IMR-90 (cell line): ENCODE data around the gene PLBD2. TPM values are rescaled to one million over a fixed set of nuclear protein-coding genes. Genes with fewer than 3 reads are reported as not detected.

Source experiments
- ATAC-seq: fragments of 200-7000 bp; cut with Tn5 transposase; 2 replicates; pipeline ENCODE4 v1.9.1; 2020; ENCODE audit warnings: low read depth, mild to moderate bottlenecking, moderate library complexity
- BruUV-seq: library from RNA; stranded (reverse); fragments of 400-500 nt; replicated peaks from 2 replicates; lab custom pipeline; 2021; lab: Mats Ljungman, UMichigan
- CTCF ChIA-PET: fragments of 300-600 bp; formaldehyde crosslinking; extraction: SDS; loops from one replicate; lab custom pipeline; 2021; ENCODE audit warnings: antibody characterized with exemption; lab: Yijun Ruan, JAX
- POLR2A ChIA-PET: fragments of 300-600 bp; sonication (Branson Sonifier 250); formaldehyde crosslinking; loops from one replicate; lab custom pipeline; 2022; ENCODE audit warnings: antibody characterized with exemption; ENCODE audit not compliant: unreplicated experiment; lab: Charles Lee
- DNase-seq: peaks from one replicate; pipeline ENCODE4 v3.0.0; 2013
- H2AFZ ChIP-seq: replicated peaks from 2 replicates; pipeline ENCODE3; 2013; ENCODE audit warnings: low read length, mild to moderate bottlenecking; ENCODE audit not compliant: poor library complexity
- H2AK5ac ChIP-seq: 2 replicates; pipeline ENCODE4 v1.6.1; 2013; ENCODE audit warnings: low read depth, low read length, inconsistent platforms
- H2AK9ac ChIP-seq: replicated peaks from 2 replicates; pipeline ENCODE3; 2013; ENCODE audit warnings: mild to moderate bottlenecking, low read depth, low read length, moderate library complexity; ENCODE audit not compliant: poor library complexity
- H2BK120ac ChIP-seq: 2 replicates; pipeline ENCODE4 v1.6.1; 2013; ENCODE audit warnings: low read depth, low read length, inconsistent platforms
- H2BK15ac ChIP-seq: 3 replicates; pipeline ENCODE4 v1.6.1; 2013; ENCODE audit warnings: low read depth, low read length, inconsistent platforms
- H2BK20ac ChIP-seq: 2 replicates; pipeline ENCODE4 v1.6.1; 2013; ENCODE audit warnings: low read depth, mild to moderate bottlenecking, inconsistent platforms, low read length, moderate library complexity
- H2BK5ac ChIP-seq: 2 replicates; pipeline ENCODE4 v1.6.1; 2013; ENCODE audit warnings: mild to moderate bottlenecking, low read depth, low read length, inconsistent platforms; ENCODE audit not compliant: poor library complexity, severe bottlenecking
- H3K14ac ChIP-seq: replicated peaks from 2 replicates; pipeline ENCODE4 v1.6.1; 2013; ENCODE audit warnings: low read depth, low read length, inconsistent platforms
- H3K18ac ChIP-seq: 2 replicates; pipeline ENCODE4 v1.6.1; 2013; ENCODE audit warnings: low read depth, low read length, control low read depth
- H3K23ac ChIP-seq: 2 replicates; pipeline ENCODE4 v1.6.1; 2013; ENCODE audit warnings: low read depth, low read length, inconsistent platforms
- H3K27ac ChIP-seq: 2 replicates; pipeline ENCODE4 v1.5.1; 2013; ENCODE audit warnings: mild to moderate bottlenecking, control low read depth, low read length; ENCODE audit not compliant: insufficient read depth
- H3K27me3 ChIP-seq: 2 replicates; pipeline ENCODE4 v1.6.1; 2013; ENCODE audit warnings: low read length; ENCODE audit not compliant: control insufficient read depth, insufficient read depth
- H3K36me3 ChIP-seq: 2 replicates; pipeline ENCODE4 v1.6.1; 2013; ENCODE audit warnings: low read length, mixed read lengths; ENCODE audit not compliant: control insufficient read depth, insufficient read depth
- H3K4ac ChIP-seq: 2 replicates; pipeline ENCODE4 v1.6.1; 2013; ENCODE audit warnings: low read depth, low read length, inconsistent platforms
- H3K4me1 ChIP-seq: 2 replicates; pipeline ENCODE4 v1.6.1; 2013; ENCODE audit warnings: low read length, mixed read lengths; ENCODE audit not compliant: control insufficient read depth, insufficient read depth
- H3K4me2 ChIP-seq: 2 replicates; pipeline ENCODE4 v1.6.1; 2013; ENCODE audit warnings: low read depth, mild to moderate bottlenecking, control low read depth, low read length, moderate library complexity
- H3K4me3 ChIP-seq: 2 replicates; pipeline ENCODE4 v1.5.1; 2013; ENCODE audit warnings: low read depth, mild to moderate bottlenecking, control low read depth, low read length, moderate library complexity; ENCODE audit not compliant: insufficient read depth
- H3K56ac ChIP-seq: 2 replicates; pipeline ENCODE4 v1.6.1; 2013; ENCODE audit warnings: low read length, inconsistent platforms; ENCODE audit not compliant: insufficient read depth; ENCODE audit errors: extremely low read depth
- H3K79me1 ChIP-seq, 2 experiments: 2 replicates each; pipeline ENCODE4 v1.6.1; 2013; ENCODE audit warnings: low read length in 2 of 2, inconsistent platforms in 1 of 2, low read depth in 1 of 2
- H3K9ac ChIP-seq: 2 replicates; pipeline ENCODE4 v1.6.1; 2013; ENCODE audit warnings: low read depth, low read length, control low read depth
- H3K9me1 ChIP-seq: 2 replicates; pipeline ENCODE4 v1.6.1; 2013; ENCODE audit warnings: low read length, inconsistent platforms; ENCODE audit not compliant: insufficient read depth
- H3K9me3 ChIP-seq: 2 replicates; pipeline ENCODE4 v1.6.1; 2013; ENCODE audit warnings: low read length; ENCODE audit not compliant: control insufficient read depth, insufficient read depth
- H4K20me1 ChIP-seq: 2 replicates; pipeline ENCODE4 v1.6.1; 2013; ENCODE audit warnings: low read length, inconsistent platforms; ENCODE audit not compliant: insufficient read depth
- H4K5ac ChIP-seq: 2 replicates; pipeline ENCODE4 v1.6.1; 2013; ENCODE audit warnings: mild to moderate bottlenecking, low read depth, low read length, control low read depth
- H4K8ac ChIP-seq, 2 experiments: 2 replicates each; pipeline ENCODE4 v1.6.1; 2013; ENCODE audit warnings: low read depth in 2 of 2, low read length in 2 of 2, control low read depth in 1 of 2, inconsistent platforms in 1 of 2
- H4K91ac ChIP-seq: 2 replicates; pipeline ENCODE4 v1.6.1; 2013; ENCODE audit warnings: low read depth, low read length, inconsistent platforms; ENCODE audit not compliant: insufficient read depth
- CEBPB ChIP-seq: IDR thresholded peaks from 2 replicates; pipeline ENCODE4 v1.6.1; 2012; ENCODE audit warnings: low read depth, low read length, improper control_type of control experiment
- FOS ChIP-seq: fragments of 150-350 bp; IDR thresholded peaks from 2 replicates; pipeline ENCODE4 v1.6.1; 2016; ENCODE audit warnings: low read depth, low read length
- MAZ ChIP-seq: IDR thresholded peaks from 2 replicates; pipeline ENCODE4 v1.6.1; 2012; ENCODE audit warnings: low read depth, mild to moderate bottlenecking, low read length, improper control_type of control experiment, moderate library complexity, borderline replicate concordance
- POLR2A ChIP-seq: IDR thresholded peaks from 2 replicates; pipeline ENCODE4 v1.6.1; 2012; ENCODE audit warnings: mild to moderate bottlenecking, low read depth, low read length
- RFX5 ChIP-seq: IDR thresholded peaks from 2 replicates; pipeline ENCODE4 v1.8.0; 2012; ENCODE audit warnings: low read depth, mild to moderate bottlenecking, low read length, moderate library complexity
- SMC3 ChIP-seq: fragments of 150-350 bp; IDR thresholded peaks from 2 replicates; pipeline ENCODE4 v1.6.1; 2016; ENCODE audit warnings: low read depth, mild to moderate bottlenecking, antibody characterized with exemption, low read length, moderate library complexity
- WGBS, 2 experiments: methylation state at CpG; one replicate each; pipeline versions ENCODE4 v1.1.5 to v1.1.7; 2013; ENCODE audit warnings: missing lambda C conversion rate in 2 of 2; ENCODE audit not compliant: insufficient read length in 1 of 2; ENCODE audit errors: extremely low coverage in 2 of 2; 5-methylcytosine and 5-hydroxymethylcytosine counted together
- dilution Hi-C: fragments of 300-500 bp; cut with HindIII; formaldehyde crosslinking; loops from one replicate; pipeline ENCODE4 v1.14.3; 2018; ENCODE audit warnings: low sequenced_read_pairs; ENCODE audit not compliant: unreplicated experiment
- in situ Hi-C: fragments of 300-500 bp; cut with MboI; formaldehyde crosslinking; loops from 3 replicates; pipeline ENCODE4 v1.14.3; 2019; ENCODE audit warnings: low sequenced_read_pairs, inconsistent platforms, mixed read lengths
- intact Hi-C: fragments of 100-400 bp; cut with micrococcal nuclease; formaldehyde crosslinking; loops from 2 replicates; pipeline ENCODE4 v1.10.0; 2022
- polyA plus RNA-seq, 3 experiments: library from polyadenylated mRNA; depleted of rRNA; stranded (reverse); fragments of >200 nt; gene quantifications; 2 replicates each; pipeline ENCODE4 v1.2.3, GENCODE V29; 2012; ENCODE audit warnings: low replicate concordance in 1 of 3
- total RNA-seq: library from RNA; depleted of rRNA; stranded (reverse); fragments of >200 nt; gene quantifications from 2 replicates; pipeline ENCODE4 v1.2.3, GENCODE V29; 2012

The PLBD2 gene
- total and polyA plus RNA-seq, 2 of the 4 experiments (the other 2 are of a cell fraction), result 7.3 to 44.5 TPM

DNA sequence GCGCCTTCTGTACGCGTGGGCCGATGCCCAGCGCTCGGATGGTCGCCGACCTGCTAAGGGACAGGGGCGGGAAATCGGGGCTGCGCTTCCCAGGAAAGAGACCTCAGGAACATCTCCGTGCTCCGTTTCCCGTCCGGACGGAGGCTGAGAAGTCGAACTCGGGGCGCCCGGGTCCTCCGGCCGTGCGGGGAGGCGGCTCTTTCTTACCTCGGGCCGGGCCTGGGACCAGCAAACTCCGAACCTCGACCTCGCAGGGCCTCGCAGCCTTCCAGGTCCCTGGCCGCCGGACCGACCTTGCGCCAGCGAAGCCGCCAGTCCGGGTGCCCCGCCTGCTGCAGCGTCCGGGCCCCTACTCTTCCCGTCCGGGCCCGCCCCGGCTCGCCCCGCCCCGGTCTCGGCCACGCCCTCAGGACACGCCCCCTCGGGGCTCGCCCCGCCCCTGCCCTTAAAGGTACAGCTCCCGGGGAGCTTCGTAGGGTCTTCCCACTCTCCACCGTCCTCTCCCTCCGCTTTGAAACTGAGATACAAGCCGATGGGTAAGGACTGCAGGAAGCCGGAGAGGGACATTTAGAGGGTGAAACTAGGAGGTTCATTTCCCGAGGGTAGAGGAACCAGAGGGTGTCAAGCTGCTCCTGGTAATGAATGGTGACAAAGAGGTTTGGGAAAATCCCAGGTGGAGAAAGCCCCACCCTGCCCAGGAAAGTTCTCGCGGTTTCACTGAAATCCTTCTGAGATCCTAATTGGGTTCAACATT lies 23.4 kb upstream of the PLBD2 start, which contains the start of gene SLC8B1:
TSS of gene SLC8B1 (minus strand) at position 324 of the 754 bp plus-strand sequence. CDS start 2,231 bp downstream, outside the sequence.
- dilution Hi-C loops (no loop called here), in situ Hi-C loops (no loop called here), intact Hi-C loops (no loop called here)
- H3K9ac ChIP-seq, result peak within 1 kb of the TSS; percentile 77
- peak within 1 kb of the TSS; percentile 50; the same call in 1 of the 2 replicates for H3K4ac ChIP-seq
- H3K79me1 ChIP-seq, result peaks cover 7 to 13% of the 10 kb centered on the region in 2 experiments
- H3K9me3 ChIP-seq, result no peaks in the 10 kb centered on the region
- peak within 1 kb of the TSS; percentile 53; the same call in 1 of the 2 replicates for H2BK120ac ChIP-seq
- 0 out of 2 replicates have a peak within 1 kb of the TSS, but pooled peaks have one; percentile 36 for H3K23ac ChIP-seq
- H2AK5ac ChIP-seq, result peak within 1 kb of the TSS; percentile 27; the same call in 1 of the 2 replicates
- H2AK9ac ChIP-seq, result peak within 1 kb of the TSS; percentile 67
- H3K9me1 ChIP-seq, result 0 out of 2 replicates have a peak, but pooled peaks cover 3% of the 10 kb centered on the region
- H3K4me2 ChIP-seq, result peak within 1 kb of the TSS; percentile 90
- WGBS, 2 experiments, result 2% methylated on average over 23 of the region's 62 CpGs; no CpG with 5 or more reads in 1 of the 2 experiments
- no peak within 1 kb of the TSS for H3K18ac ChIP-seq
- H3K27ac ChIP-seq, result peak within 1 kb of the TSS; percentile 46; the same call in 1 of the 2 replicates
- H3K4me3 ChIP-seq, result peak within 1 kb of the TSS; percentile 78
- POLR2A ChIA-PET, result interaction anchor here (0.6 kb wide), 1 partner anchor 95 kb away, joined by 3 read pairs; no protein-coding TSS in a partner anchor
- H2BK5ac ChIP-seq, result no peak within 1 kb of the TSS
- peak; percentile 57 for DNase-seq
- CTCF ChIA-PET, result interaction anchor here (1.2 kb wide), 1 partner anchor 91 kb away, joined by 3 read pairs; no protein-coding TSS in a partner anchor
- H2BK20ac ChIP-seq, result no peak within 1 kb of the TSS; the same call in 1 of the 2 replicates
- peaks cover 1% of the 10 kb centered on the region; the same call in 1 of the 2 replicates for H3K4me1 ChIP-seq
- no peaks in the 10 kb centered on the region for H4K20me1 ChIP-seq
- peak within 1 kb of the TSS; percentile 88 for H4K91ac ChIP-seq
- peak within 1 kb of the TSS; percentile 65 for H3K14ac ChIP-seq
- H4K5ac ChIP-seq, result peak within 1 kb of the TSS; percentile 70
- peak within 1 kb of the TSS; percentile 96 for H2AFZ ChIP-seq
- no TSS peak for BruUV-seq
- H3K56ac ChIP-seq, result peak within 1 kb of the TSS; percentile 51
- TF ChIP-seq CEBPB (no peak), FOS (no peak), POLR2A (peak; percentile 69), RFX5 (no peak), MAZ (peak; percentile 81; the same call in 1 of the 2 replicates), SMC3 (no peak)
- peaks cover 10% of the 10 kb centered on the region; the same call in 1 of the 2 replicates for H3K36me3 ChIP-seq
- H4K8ac ChIP-seq, result peak within 1 kb of the TSS; percentile 79 to 95
- ATAC-seq, result peak; percentile 100
- H3K27me3 ChIP-seq, result no peaks in the 10 kb centered on the region
- peak within 1 kb of the TSS; percentile 96; the same call in 2 of the 3 replicates for H2BK15ac ChIP-seq
